Endothelial cell of hepatic sinusoid (primary cell): ENCODE results near the gene AK8.

Source experiments
- in situ Hi-C: cut with HindIII; loops from 2 replicates; pipeline ENCODE4 v1.10.0; 2017; ENCODE audit warnings: low sequenced_read_pairs

Gene AK8

DNA sequence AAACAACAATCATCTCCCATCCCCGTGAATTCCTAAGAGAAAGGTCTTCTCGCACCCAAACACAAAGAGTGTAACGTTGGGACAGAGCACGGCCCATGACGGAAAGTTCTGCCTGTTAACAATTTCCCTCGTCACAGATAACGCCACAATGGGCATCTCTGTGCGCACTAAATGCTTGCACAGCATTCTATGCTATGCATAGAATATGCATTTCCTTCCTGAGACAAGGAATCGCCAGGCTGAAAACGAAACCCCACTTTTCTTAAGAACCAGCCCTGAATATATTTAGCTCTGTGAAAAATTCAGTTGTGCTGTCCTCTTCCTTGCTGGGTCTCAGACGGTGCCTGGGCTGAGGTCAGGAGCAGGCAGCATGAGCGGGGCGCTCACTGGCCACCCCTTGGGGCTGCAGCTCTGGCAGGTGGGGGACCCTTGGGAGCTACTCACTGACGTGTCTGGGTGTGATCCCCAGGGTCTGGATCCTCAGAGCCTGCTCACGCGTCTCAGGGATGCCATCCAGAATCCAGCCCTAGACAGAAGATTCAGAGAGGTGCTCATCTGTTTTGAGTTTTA is 49.8 kb downstream of the AK8 start:
- in situ Hi-C loops = no loop called here

DNA sequence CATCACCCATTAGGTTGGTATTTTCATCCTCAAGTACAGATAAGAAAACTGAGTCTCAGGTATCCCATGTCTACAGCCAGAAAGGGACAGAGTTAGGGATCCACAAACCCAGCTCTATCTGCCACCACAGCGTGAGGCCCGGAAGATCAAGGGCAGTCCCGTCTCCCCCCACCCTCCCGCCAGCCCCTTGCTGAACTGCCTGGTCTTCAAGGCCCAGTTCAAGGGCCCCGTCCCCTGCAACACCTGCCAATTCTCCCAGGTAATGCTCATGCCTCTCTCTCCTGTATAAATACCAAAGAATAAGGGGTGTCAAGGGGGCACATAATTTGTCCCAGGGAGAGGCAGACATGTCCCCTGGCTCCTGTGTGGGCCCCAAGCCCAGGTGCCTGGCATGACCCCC is 50.7 kb downstream of the AK8 start:
- in situ Hi-C loops = no loop called here

DNA sequence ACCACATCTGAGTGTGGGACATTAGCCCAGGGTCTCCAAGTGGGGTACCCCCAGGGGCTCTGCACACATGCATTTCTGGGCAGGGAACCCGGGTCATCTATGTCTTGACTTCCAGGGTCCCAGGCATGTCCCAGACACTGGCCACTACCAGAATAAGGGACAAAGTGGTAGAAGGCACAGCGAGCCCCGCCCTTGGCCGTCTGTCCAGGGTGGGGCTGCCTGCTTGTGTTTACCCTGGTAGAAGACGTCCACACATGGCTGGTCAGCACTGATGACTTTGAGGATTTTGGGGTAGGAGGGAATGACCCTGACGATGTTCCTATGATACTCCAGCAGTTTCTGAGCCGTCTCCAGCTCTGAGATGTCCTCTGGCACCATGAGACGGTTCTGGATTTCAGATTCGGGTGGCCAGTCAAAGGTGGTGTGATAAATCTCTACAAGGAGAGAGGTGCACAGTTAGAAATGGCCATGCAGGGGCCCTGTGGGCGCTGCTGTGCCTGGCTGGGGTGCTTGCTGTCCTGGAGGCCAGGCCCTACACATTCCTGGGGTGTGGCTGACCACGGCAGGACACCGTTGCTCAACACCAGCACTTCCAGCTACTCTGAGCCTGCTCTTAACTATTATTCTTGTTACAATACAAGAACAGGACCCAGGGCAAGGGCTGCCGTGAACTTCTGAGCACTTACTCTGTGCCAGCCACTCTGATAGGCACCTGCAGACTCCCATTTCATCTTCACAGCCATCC is 51.3 kb downstream of the AK8 start:
- in situ Hi-C loops = no loop called here

DNA sequence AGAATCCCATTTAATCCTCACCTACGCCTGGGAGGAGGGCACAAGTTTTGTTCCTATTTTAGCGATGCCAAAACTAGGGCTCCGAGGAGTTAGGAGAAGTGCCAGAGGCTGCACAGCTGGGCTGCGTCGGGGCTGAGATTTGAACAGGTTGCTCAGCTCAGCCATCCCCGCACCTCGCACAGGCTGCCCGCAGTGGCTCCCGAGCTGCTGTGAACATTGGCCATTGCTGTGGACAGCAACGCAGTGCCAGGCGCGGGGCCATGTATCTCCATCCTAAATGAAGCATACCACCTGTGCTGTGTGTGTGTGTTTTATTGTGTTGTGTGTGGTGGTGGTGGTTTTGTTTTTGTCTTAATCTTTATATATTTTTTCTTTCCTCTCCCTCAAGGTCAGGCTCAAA is 52.0 kb downstream of the AK8 start:
- in situ Hi-C loops = no loop called here

DNA sequence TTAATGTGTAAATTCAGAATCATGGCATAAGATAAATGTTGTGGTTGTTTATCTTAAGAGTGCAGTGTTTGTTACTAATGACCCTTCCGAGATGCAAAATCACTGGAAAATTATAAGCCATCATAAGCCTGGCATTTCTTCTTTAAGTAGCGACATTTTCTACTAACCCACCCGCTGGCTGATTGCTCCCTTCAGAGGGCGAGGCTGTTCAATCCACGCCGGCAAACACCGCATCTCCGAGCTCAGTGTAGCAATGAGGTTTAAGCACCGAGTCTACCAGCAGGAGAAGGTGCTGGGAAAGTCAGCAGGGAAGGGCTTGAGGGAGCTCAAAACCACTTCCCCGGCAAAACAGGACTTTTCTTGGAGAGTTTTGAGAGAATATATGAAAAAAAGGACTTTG is 52.7 kb downstream of the AK8 start:
- in situ Hi-C loops = no loop called here

DNA sequence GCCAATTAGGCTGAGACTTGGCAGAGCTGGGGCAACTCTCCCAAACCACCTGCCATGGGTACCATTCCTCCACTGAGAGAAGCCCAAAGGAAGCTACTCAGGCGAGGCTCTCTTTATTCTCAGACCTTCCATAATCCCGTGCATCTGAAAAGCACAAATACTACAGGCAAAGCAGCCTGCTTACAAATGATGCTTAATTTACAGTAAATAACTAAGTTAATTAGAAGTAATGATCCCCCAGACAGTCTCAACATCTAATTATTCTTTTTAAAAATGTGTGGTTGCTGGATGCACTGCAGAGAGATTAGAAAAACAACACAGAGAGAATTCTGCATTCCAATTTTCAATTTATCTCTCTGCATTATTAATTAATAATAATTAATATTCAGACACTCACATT is 53.1 kb downstream of the AK8 start:
- in situ Hi-C loops = no loop called here

DNA sequence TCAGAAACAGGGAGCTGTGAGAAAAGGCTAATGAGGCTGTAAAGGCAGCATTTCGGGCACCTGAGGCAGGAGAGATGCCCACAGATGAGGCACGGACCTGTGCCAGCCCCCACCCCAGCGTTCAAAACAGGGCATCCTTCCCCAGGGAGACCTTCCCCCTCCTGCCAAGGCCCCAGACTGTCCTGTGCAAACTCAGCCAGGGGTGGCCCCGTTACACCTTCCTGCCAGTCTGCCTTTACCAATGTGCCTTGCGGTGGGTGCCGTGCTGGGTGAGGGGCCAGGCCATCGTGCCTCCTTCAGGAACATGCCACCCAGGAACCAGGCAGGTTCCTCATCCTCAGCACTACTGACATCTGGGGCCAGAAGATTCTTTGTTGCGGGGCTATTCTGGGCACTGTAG is 53.9 kb downstream of the AK8 start:
- in situ Hi-C loops = no loop called here

DNA sequence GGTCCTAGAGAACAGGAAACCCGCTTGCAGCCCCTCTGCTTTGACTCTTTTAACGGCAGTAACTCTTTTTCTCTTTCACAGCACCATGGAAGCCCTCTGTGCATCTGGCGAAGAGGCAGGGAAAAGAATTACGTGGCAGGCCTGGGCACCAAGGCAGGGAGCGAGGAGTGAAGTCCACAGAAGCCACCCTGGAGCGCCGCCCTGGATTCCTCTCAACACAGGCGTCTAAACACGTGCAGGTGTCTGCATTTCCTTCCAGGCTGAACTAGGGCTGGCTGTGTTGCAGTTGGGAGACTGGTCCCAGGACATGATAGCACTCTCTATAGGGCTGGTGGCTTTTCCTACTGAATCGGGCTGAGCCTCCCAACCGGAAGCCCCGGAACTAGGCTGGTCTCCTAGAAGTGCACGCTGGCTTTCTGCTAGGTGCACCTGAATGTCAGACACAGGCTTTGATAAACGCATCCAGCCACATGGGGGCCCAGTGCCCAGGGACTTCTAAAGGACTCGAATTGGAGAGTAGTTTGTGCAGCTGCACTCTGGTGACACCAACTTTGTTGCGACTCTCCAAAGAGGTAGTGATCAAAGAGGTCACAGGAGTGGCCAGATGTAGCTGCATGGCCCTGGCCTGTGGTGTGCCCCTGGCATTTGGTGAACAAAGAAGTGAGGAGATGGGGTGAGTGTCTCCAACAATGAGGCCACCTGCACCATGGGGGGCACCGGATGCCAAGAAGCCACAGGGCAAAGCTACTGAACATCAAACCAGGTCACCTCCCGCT is 54.5 kb downstream of the AK8 start:
- in situ Hi-C loops = no loop called here

DNA sequence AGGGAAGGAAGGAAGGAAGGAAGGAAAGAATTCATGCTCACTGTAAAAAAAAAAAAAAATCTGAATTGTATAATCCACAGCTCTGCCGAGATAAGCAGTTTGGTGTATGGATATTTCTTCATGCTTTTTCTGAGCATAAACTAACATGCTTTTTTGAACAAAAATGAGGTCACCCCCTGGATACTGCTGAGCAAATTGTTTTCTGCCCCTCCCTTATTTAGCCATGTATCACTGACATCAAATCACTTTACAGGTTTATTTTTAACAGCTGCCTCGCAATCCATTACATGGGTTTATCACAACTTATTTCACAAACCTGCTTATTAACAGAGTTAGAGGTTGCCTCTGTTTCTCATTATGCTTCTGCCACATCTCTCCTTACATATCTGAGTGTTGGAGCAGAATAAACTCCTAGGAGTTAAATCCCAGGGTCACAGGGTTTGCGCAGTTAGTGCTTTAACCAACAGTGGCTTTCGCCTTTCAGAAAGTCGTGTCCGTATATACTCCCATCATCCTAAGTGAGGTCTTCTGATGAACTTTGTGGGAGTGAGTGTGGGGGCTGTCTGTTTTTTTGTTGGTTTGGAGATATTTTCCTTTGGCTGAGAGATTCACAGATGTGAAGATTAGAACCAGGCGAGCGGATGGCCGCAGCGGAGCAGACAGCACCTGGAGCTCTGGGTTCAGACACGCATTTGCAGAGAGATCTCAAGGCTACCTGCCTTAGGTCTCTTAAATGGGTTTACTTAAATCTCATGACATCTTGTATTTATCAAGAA is 57.7 kb downstream of the AK8 start:
- in situ Hi-C loops = no loop called here

DNA sequence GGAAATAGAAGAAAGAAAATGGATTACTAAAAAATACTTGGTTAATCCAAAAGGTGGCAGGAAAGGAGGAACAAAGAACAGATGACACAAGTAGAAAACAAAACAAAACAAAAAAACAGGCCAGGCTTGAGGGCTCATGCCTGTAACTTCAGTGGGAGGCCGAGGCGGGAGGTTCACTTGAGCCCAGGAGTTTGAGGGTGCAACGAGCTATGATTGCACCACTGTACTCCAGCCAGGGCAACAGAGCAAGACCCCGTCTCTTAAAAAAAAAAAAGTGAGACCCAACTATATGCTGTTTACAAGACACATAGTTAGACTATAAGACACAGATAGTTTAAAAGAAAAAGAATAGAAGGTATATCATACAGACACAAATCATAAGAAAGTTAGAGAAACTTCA is 59.5 kb downstream of the AK8 start:
- in situ Hi-C loops = loop anchor here (5.0 kb wide), 1 partner anchor 74 kb away; no protein-coding TSS in a partner anchor

DNA sequence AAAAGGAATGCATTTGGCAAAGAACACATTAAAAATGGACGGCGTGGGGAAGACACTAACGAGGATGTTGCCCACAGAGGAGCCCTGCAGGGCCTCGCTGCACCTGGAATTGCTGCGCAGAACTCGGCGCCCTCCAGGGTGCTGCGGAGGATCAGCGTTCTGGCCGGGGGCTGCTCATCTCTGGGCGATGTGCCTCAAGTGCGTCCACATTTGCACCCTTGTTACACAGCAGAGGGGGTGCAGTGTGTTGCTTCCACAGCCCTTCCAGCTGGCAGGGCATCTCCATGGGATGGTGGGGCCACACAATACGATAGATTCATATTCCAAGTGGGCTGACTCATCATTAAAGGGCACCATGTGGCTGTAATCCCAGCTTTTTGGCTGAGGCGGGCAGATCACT is 63.1 kb downstream of the AK8 start:
- in situ Hi-C loops = loop anchor here (5.0 kb wide), 1 partner anchor 77 kb away; no protein-coding TSS in a partner anchor

DNA sequence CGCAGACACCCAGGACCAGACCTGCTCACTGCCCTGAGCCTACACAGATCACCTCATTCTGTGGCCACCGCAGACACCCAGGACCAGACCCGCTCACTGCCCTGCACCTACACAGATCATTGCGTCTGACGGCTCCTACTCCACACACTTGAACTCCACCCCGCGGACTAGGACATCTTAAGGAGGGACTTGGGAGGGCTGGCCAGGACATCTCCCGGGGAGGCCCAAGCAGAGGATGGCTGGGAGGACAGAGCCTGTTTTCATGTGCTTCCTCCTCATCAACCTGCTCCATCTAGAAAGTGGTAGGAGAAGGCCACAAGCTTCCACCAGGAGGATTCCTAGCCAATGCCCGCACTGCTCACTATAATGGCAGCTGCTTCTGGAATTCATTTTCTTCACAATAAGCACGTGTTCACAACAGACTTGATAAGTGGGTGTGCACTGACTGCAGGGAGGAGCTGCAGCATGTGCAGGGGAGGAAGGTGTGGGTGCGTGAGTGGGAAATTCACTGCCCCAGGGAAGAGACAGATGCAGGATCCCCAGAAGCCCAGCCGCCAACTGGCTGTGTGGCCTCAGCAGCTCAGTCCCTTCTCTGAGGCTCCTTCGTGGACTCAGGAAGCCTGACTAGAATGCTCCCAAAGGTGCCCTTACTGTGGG is 64.8 kb downstream of the AK8 start:
- in situ Hi-C loops = no loop called here

DNA sequence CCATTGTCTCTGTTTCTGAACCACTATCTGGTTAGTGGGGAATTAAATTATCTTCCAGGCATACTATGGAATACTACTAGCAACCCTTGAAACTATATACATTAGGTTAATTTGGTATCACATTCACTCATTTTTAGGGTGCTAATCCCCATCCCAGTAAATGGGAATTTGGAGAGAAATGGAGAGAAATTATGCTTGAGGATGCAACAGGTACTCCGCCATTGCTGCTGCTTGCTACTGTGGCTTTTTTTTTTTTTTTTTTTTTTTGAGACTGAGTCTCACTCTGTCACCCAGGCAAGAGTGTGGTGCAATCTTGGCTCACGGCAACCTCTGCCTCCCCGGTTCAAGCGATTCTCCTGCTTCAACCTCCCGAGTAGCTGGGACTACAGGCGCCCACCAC is 66.1 kb downstream of the AK8 start:
- in situ Hi-C loops = no loop called here

DNA sequence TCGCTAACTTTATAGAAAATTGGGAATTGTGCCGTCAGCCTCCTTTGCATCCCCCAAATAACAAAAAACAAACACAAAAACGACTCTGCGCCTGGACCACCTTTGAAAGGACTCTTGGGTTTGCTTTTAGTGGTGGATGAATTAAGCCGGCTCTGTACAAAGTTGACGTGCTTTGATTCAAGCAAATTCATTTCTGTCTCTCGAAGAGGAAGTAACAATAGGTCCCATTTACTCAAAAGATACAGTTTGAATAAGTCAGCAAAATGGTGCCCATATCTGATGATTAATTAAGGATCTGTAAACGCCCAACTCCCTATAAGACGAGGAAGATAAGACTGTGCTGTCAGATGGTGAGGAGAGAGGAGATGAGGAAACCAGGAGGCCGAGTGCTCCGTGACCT is 67.8 kb downstream of the AK8 start:
- in situ Hi-C loops = no loop called here

DNA sequence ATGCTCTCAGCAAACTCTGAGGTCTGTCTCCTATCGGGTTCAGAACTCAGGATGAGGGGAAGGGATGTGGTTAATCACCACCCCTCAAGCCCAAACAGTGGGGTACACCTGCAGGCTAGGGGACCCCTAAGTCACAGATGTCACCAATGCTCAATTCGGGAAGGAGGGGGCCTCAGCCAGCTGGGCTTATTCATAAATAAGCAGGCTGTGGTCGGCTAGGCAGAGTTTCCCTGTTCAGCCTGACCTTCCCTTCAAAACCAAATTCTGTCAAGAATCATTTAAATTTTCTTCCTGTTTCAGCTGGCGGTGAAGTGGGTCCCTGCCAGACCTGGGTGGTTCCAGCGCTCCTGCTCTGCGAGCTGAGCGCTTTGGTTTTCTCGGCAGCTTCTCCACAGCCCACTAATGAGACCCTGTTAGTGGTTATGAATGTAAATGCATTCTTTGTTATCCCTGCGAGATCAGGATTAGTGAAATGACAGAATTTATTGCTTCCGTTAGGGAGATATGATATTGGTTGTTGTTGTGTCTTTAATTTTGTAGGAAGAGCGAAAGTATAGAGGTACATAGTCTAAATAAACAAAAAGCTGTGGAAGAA is 68.3 kb downstream of the AK8 start:
- in situ Hi-C loops = no loop called here

DNA sequence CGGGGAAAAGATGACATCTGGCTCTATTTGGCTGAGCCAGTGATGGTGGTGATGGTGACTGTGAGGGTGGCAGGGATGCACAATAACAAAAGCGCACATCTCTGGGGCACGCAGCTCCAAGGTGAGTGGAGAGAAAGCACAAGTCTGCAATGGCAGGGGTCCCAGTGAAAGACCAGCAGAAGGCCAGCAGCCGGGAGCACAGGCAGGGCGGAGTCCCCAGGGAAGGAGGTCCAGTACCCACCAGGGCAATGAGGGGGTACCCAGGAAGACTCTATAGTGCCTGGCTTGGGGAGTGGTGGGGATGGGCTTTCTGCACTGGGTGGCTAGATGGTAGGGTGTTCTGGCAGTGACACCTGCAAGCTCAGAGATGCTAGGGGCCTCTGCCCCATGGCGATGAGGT is 69.4 kb downstream of the AK8 start:
- in situ Hi-C loops = no loop called here

DNA sequence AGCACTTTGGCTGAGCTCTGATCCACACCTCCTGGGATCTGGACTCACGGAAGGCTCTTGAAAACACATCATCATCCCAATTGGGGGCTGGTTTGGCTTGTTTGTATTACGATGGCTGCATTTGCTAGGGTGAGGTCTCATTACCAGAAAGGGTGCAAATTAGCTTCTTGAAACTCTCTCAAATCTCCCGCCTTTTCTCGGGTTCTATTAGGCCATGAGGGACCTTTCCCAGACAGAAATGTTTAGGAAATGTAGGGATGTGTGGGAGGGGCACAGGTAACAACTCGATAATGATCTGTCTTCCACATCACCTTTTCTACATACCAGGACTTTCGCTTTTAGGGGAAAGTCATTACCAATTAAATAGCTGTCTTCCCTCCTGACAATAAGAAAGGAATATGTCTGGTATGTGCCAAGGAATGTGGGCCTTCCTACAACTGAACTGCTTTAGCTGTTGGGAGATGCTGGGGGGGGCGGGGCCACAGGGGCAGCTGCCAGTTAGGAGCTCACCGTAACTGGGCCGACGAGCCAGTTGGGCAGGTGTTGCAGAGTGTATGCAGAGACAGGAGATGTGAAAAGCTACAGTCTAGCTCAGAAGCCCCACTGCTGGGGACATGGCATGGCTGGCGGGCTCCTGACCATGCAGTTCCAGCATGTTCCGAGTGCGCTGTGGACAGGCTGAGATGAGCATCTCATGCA is 71.2 kb downstream of the AK8 start:
- in situ Hi-C loops = no loop called here

DNA sequence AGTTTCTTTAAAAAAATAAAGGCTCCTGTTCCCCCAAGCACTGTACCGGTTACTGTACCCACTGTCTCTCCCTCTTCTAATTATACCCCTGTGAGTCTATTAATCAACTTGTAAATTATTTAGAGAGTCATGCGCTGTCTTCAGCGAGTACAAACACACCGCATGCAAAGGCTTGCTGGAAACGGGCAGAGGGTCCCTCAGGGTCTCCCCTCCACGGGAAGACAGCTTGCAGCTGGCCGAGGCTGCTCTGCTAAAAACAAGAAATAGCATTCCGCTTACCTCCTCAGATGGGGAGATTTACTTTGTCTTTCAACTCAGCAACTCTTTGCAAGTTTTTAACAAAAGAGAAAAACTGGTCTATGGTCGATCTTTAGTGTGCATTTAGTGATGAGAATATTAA is 71.8 kb downstream of the AK8 start:
- in situ Hi-C loops = no loop called here

DNA sequence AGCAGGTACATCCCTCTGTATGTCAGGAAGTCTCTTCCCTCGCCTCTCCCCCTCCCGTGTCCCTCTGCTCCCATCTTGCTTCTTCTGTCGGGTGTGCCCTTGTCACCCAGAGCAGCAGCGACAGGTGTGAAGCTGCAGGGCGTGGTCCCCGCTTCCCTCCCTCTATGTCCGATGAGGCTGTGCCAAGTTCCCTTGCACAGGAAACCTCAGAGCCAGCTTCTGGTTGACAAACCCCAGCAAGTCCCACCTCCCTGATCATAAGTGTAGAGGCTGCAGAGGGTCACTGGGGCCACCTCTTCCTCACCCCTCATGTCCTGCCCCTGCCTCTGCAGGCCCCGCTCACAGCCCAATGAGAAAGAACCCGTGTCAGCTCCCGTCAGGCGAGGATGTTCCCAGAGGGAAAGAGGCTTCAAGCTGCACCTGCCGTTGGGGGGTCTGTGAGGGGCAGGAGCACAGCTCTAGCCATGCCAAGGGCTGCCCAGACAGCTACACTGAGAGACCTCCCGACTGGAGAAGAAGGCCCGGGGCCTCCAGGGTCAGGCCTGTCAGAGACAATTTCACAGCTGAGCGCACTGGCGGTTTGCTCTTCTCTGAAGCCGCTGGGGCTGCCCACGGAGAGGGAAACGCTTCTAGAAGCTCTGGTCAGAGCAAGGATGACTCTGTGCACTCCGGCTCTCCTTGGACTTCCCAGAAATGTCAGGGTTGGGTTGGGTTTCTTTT is 73.3 kb downstream of the AK8 start:
- in situ Hi-C loops = no loop called here
